Choroid plexus epithelial cell (primary cell): ENCODE data around the gene CELF6.
A peak's percentile ranks its signal among the peaks of the same experiment; 100 is the strongest.

ENCODE experiments used
- DNase-seq: peaks from one replicate; pipeline ENCODE4 v3.0.0-alpha.2; 2010; ENCODE audit warnings: low read depth
- H3K4me3 ChIP-seq: 2 replicates; pipeline ENCODE4 v1.5.1; 2011; ENCODE audit warnings: low read depth, mild to moderate bottlenecking, control low read depth, low read length, moderate library complexity
- CTCF ChIP-seq: conservative IDR thresholded peaks from 2 replicates; pipeline ENCODE4 v1.5.1; 2011; ENCODE audit warnings: low read depth, mild to moderate bottlenecking, control low read depth, inconsistent platforms, low read length, moderate library complexity

The CELF6 gene

GRCh38 chr15:72272997-72273352 lies 47.0 kb downstream of the CELF6 start:
- no peak for TF ChIP-seq CTCF
- peak overlapping the region; percentile 93 for H3K4me3 ChIP-seq
- no peak for DNase-seq

- peak within 1 kb of the TSS; percentile 93 for H3K4me3 ChIP-seq
- DNase-seq = peak; percentile 99
- peak; percentile 74 for TF ChIP-seq CTCF
Measured at GRCh38 chr15:72272213-72272996, 47.6 kb downstream of the CELF6 start, which contains the start of gene PARP6. Gene PARP6 (minus strand): TSS chr15:72272554. CDS start chr15:72267477, 5,077 bp downstream.

GRCh38 chr15:72271895-72272212 lies 48.1 kb downstream of the CELF6 start:
- DNase-seq = peak; percentile 31
- no peak for TF ChIP-seq CTCF
- H3K4me3 ChIP-seq = peak overlapping the region; percentile 93

GRCh38 chr15:72271221-72271620 lies 48.7 kb downstream of the CELF6 start:
- no peak for DNase-seq
- H3K4me3 ChIP-seq = peak overlapping the region; percentile 93
- TF ChIP-seq CTCF = no peak

- DNase-seq = no peak
- no peak for TF ChIP-seq CTCF
- no peak overlapping the region for H3K4me3 ChIP-seq
Measured at GRCh38 chr15:72269739-72270138, 50.2 kb downstream of the CELF6 start.

- TF ChIP-seq CTCF = no peak
- no peak overlapping the region for H3K4me3 ChIP-seq
- no peak for DNase-seq
Measured at GRCh38 chr15:72265031-72265430, 54.9 kb downstream of the CELF6 start.

GRCh38 chr15:72252663-72253299 lies 67.2 kb downstream of the CELF6 start:
- H3K4me3 ChIP-seq = no peak overlapping the region
- DNase-seq = no peak
- TF ChIP-seq CTCF = no peak
